Muscle layer of duodenum (tissue), 2 donors: ENCODE data around the gene SAMD4B.
A peak's percentile ranks its signal among the peaks of the same experiment; 100 is the strongest.
"Not testable (repeated sequence)": the region's sequence is repeated elsewhere in the genome, so short reads cannot be mapped to it uniquely, and the experiment has no call there.

ENCODE experiments used
- H3K27ac ChIP-seq: one replicate; pipeline ENCODE4 v1.7.0; 2013; ENCODE audit warnings: mild to moderate bottlenecking, low read length
- H3K27me3 ChIP-seq: one replicate; pipeline ENCODE4 v1.7.0; 2013; ENCODE audit warnings: low read depth, mild to moderate bottlenecking, control low read depth, low read length
- H3K36me3 ChIP-seq, 2 donors: one replicate each; pipeline ENCODE4 v1.7.0; 2013; ENCODE audit warnings: low read length in 2 of 2, control low read depth in 1 of 2, mild to moderate bottlenecking in 1 of 2; ENCODE audit not compliant: insufficient read depth in 2 of 2, control insufficient read depth in 1 of 2
- H3K4me1 ChIP-seq, 2 donors: one replicate each; pipeline ENCODE4 v1.7.0; 2013; ENCODE audit warnings: low read length in 2 of 2, mild to moderate bottlenecking in 2 of 2, control low read depth in 1 of 2, moderate library complexity in 1 of 2; ENCODE audit not compliant: insufficient read depth in 2 of 2, control insufficient read depth in 1 of 2
- H3K4me3 ChIP-seq, 2 donors: one replicate each; pipeline ENCODE4 v1.7.0; 2013; ENCODE audit warnings: low read length in 2 of 2, low read depth in 1 of 2, mild to moderate bottlenecking in 1 of 2
- H3K9me3 ChIP-seq, 2 donors: one replicate each; pipeline ENCODE4 v1.7.0; 2013; ENCODE audit warnings: low read length in 2 of 2, control low read depth in 1 of 2, mild to moderate bottlenecking in 1 of 2; ENCODE audit not compliant: control insufficient read depth in 1 of 2
- donor health status: healthy.

The SAMD4B gene

DNA sequence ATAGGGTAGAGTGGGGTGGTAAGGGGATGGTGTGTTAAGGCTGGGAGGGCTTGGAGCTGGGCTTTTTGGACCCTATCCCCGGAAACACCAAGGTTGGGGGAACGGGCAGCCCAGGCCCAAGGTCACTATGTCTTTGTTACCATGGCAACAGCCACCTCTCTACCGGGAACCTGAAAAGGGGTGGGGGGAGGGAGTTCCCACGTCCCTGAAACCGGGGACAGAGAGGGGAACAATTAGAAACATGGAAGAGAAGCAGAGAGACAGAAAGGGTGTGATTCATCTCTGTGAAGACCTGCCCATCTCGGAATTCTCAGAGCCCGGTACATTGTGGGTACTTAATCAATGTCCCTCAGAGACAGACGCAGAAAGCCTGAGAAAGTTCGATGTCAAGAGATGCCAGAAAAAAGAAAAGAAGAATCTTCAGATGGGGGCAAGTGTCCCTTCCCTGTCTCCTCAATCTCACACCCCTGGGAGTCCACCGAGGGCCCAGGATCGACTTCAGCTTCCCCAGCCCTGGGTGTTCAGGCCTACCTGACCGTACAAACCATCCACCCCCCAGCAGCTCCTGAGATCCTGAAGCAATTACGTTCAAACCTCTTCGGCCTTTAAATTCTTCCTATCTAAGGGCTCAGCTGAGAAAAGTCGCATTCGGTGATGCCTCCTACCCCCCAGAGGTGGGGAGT lies 14.7 kb upstream of the SAMD4B start:
- no peaks in the 10 kb centered on the region for H3K36me3 ChIP-seq
- no peak overlapping the region for H3K27ac ChIP-seq
- H3K4me3 ChIP-seq = no peak overlapping the region
- H3K27me3 ChIP-seq = no peaks in the 10 kb centered on the region
- H3K4me1 ChIP-seq = peaks cover 0 to 5% of the 10 kb centered on the region in 2 donors
- H3K9me3 ChIP-seq = no peaks in the 10 kb centered on the region

DNA sequence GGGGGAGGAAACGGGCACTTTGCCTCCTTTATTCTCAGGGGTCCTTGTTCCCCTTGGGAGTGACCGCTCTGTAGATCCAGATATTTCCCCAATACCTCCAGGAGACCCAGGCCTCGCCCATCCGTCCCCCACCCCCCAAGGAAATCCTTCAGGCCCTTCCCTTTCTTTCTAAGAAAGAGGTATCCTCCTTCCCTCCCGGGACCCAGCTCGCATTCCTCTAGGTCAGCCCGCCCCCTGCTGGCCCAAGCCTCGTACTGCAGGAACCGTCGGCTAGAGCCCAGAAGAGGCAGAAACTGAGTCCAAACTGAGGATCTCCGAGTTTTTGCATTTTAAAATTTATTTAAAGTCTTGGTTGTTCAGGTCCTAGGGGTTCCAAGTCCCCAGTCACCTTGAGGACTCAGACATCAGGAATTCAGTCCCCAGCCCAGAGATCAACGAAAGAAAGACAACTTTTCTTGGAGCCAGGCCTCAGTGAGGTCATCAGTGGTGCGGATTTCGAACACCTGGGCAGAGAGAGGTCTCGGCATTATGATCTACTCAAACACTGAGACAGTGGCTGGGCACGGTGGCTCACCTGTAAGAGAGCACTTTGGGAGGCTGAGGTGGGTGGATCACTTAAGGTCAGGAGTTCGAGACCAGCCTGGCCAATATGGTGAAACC lies 14.0 kb upstream of the SAMD4B start:
- Histone ChIP-seq H3K4me1 (peaks cover 0 to 5% of the 10 kb centered on the region in 2 donors), H3K27me3 (no peaks in the 10 kb centered on the region), H3K27ac (no peak overlapping the region), H3K9me3 (no peaks in the 10 kb centered on the region), H3K36me3 (no peaks in the 10 kb centered on the region), H3K4me3 (no peak overlapping the region)

DNA sequence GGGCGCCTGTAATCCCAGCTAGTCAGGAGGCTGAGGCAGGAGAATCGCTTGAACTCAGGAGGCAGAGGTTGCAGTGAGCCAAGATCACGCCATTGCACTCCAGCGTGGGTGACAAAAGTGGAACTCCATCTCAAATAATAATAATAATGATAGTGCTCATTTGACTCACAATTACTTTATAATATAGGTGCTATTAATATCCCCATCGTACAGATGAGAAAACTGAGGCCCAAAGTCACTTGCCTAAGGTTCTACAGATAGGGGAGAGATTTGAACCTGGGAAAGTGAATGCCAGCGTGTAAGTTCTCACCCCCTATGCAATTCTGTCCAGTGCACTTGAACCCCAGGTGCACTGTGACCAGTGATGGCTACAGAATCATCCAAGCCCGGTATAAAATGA lies 12.3 kb upstream of the SAMD4B start:
- H3K4me1 ChIP-seq = peaks cover 0 to 5% of the 10 kb centered on the region in 2 donors
- no peaks in the 10 kb centered on the region for H3K27me3 ChIP-seq
- H3K27ac ChIP-seq = no peak overlapping the region
- no peaks in the 10 kb centered on the region for H3K36me3 ChIP-seq
- H3K4me3 ChIP-seq = no peak overlapping the region
- H3K9me3 ChIP-seq = no peaks in the 10 kb centered on the region

DNA sequence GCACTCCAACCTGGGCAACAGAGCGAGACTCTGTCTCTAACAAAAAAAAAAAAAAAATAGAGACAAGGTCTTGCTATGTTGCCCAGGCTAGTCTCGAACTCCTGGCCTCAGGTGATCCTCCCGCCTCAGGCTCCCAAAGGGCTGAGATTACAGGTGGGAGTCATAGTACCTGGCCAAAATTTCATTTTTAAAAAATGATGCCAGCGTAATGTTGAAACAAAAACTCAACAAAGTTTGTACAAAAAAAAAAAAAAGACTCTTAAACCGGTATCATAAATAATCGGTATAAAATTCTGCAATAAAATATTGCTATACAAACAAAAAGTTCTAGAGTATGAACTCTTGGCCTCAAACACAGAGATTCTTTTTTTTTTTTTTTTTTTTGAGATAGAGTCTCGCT lies 9.9 kb upstream of the SAMD4B start:
- Histone ChIP-seq H3K9me3 (no peaks in the 10 kb centered on the region), H3K4me1 (peaks cover 0 to 5% of the 10 kb centered on the region in 2 donors), H3K27me3 (no peaks in the 10 kb centered on the region), H3K4me3 (no peak overlapping the region), H3K36me3 (no peaks in the 10 kb centered on the region), H3K27ac (no peak overlapping the region)

DNA sequence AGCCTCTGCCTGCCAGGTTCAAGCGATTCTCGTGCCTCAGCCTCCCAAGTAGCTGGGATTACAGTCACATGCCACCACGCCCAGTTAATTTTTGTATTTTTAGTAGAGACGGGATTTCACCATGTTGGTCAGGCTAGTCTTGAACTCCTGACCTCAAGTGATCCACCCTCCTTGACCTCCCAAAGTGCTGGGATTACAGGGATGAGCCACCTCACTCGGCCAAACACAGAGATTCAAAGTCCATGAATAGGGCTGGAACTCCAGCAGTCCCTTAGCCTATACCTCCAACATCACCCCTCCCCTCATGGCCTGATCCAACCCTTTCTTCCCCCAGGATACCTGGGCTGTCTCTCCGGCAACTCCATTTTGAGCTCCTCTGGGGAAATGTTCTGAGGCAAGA lies 9.5 kb upstream of the SAMD4B start:
- not testable (repeated sequence) for H3K4me3 ChIP-seq, H3K4me1 ChIP-seq, H3K36me3 ChIP-seq

DNA sequence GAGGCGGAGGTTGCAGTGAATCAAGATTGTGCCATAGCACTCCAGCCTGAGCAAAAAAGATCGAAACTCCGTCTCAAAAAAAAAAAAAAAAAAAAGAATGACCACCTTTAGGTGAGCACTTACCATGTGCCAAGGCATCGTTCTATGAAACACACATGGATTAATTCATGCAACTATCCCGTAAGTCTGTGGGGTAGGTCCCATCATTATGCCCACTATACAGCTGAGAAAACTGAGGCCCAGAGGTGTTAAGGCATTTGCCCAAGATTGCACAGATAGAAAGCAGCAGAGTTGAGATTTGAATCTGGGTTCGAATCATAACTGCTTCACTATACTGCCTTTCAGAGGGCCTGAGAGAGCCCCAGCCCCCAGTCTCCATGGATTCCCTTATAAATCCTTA lies 8.7 kb upstream of the SAMD4B start:
- H3K4me3 ChIP-seq = no peak overlapping the region
- no peak overlapping the region for H3K27ac ChIP-seq
- no peaks in the 10 kb centered on the region for H3K36me3 ChIP-seq
- no peaks in the 10 kb centered on the region for H3K27me3 ChIP-seq
- no peaks in the 10 kb centered on the region for H3K4me1 ChIP-seq
- no peaks in the 10 kb centered on the region for H3K9me3 ChIP-seq

More for the DNA sequence above, 9.5 kb upstream of the SAMD4B start:
- H3K27ac ChIP-seq, H3K9me3 ChIP-seq, H3K27me3 ChIP-seq: not testable (repeated sequence)

DNA sequence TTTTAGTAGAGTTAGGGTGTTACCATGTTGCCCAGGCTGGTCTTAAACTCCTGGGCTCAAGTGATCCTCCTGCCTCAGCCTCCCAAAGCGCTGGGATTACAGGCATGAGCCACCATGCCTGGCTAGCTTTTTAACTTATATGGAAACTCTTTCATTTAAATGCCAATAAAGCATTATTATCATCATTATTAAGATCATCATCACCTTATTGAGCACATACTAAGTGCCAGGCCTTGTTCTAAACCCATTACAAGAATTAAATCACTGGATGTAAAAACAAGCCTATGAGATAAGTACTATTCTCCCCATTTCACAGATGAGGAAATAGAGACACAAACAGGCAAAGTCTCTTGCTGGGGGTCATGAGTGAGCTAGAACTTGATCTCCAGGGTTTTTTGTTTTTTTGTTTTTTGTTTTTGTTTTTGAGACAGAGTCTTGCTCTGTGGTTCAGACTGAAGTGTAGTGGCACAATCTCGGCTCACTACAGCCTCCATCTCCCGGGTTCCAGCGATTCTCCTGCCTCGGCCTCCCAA lies 7.7 kb upstream of the SAMD4B start:
- no peaks in the 10 kb centered on the region for H3K4me1 ChIP-seq
- H3K9me3 ChIP-seq = no peaks in the 10 kb centered on the region
- H3K27ac ChIP-seq = no peak overlapping the region
- H3K27me3 ChIP-seq = no peaks in the 10 kb centered on the region
- peak overlapping the region in 1 of 2 donors; percentile 36 for H3K4me3 ChIP-seq
- no peaks in the 10 kb centered on the region for H3K36me3 ChIP-seq

DNA sequence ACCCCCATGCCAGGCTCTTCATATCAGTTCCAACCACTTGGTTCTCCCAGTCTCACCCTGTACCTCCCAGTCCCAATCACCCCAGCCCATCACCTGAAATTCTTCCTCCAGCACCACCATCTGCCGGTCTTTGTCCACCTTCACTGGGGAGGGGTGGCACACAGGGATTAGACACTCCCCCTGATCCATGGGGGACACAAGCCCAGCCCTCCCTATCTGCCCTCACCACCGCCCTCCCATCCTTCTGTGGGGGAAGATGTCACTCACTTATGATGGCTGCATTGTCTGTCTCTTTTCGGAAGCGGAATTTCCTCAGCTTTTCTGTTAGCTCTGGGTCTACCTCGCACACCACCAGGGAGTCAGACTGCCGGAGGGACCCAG lies 7.1 kb upstream of the SAMD4B start:
- Histone ChIP-seq H3K36me3 (no peaks in the 10 kb centered on the region), H3K27ac (peak overlapping the region; percentile 82), H3K27me3 (no peaks in the 10 kb centered on the region), H3K4me1 (no peaks in the 10 kb centered on the region), H3K4me3 (peak overlapping the region; percentile 36 to 68), H3K9me3 (no peaks in the 10 kb centered on the region)

DNA sequence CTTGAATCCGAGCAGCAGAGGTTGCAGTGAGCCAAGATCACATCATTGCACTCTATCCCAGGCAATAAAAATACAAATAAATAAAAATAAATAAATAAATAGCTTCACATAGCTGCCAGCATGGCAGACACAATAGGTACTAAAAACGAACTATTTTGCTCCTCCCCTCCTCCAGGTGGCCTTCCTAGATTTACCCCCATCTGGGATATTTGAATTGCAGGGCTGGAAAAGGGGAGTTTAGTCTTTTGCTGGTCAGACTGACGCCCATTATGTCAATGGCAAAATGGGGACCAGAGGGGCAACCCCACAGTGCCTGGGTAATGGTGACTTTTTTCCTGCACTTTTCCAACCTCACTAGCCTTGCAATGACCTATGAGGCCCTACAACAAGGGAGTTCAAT lies 5.7 kb upstream of the SAMD4B start:
- Histone ChIP-seq H3K27ac (no peak overlapping the region), H3K4me1 (peaks cover 6 to 9% of the 10 kb centered on the region in 2 donors), H3K9me3 (no peaks in the 10 kb centered on the region), H3K36me3 (no peaks in the 10 kb centered on the region), H3K4me3 (no peak overlapping the region), H3K27me3 (no peaks in the 10 kb centered on the region)

DNA sequence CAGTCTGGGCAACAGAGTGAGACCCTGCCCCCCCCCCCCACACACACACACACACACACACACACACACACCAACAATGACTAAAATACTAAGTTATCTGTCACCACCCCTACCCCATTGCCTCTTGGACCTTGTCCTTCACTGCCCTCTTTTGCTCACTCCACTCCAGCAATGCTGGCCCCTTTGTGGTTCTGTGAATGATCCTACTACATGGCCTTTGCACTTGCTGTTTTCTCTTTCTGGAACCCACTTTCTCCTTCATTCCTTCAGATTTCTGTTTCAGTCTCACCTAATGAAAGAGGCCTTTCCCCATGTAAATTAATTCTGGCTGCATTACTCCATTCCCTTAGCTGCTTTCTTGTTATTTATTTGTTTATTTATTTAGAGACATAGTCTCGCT lies 2.5 kb upstream of the SAMD4B start:
- no peak overlapping the region for H3K27ac ChIP-seq
- H3K9me3 ChIP-seq = no peaks in the 10 kb centered on the region
- peaks cover 17 to 28% of the 10 kb centered on the region in 2 donors for H3K4me1 ChIP-seq
- no peak overlapping the region for H3K4me3 ChIP-seq
- H3K36me3 ChIP-seq = no peaks in the 10 kb centered on the region
- H3K27me3 ChIP-seq = no peaks in the 10 kb centered on the region

DNA sequence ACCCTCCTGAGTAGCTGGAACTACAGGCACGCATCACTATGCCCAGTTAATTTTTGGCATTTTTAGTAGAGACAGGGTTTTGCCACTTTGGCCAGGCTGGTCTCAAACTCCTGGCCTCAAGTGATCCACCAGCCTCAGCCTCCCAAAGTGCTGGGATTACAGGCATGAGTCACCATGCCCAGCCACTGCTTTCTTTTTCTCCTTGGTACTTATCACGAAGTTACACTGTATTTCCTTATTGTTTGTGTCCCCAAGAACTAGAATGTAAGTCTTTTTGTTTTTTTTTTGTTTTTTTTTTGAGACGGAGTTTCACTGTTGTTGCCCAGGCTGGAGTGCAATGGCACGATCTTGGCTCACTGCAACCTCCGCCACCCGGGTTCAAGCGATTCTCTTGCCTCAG lies 2.1 kb upstream of the SAMD4B start:
- not testable (repeated sequence) for H3K4me3 ChIP-seq, H3K27ac ChIP-seq, H3K27me3 ChIP-seq, H3K9me3 ChIP-seq, H3K36me3 ChIP-seq
- H3K4me1 ChIP-seq = peaks cover 20 to 33% of the 10 kb centered on the region in 2 donors
